ENCODE measurements around the gene EPB41. TPM values are rescaled to one million over a fixed set of nuclear protein-coding genes. Genes with fewer than 3 reads are reported as not detected.
"Not testable (repeated sequence)": the region's sequence is repeated elsewhere in the genome, so short reads cannot be mapped to it uniquely, and the experiment has no call there.

The EPB41 gene
- total RNA-seq = 36.2 and 41.2 TPM in 2 replicates

- DNase-seq = peak; percentile 90
Measured at GRCh38 chr1:28914228-28915030, at the start of gene EPB41. Gene EPB41, plus strand, starts transcription at chr1:28914569. Its CDS starts 72,869 bp downstream, at chr1:28987438.

- no peak for DNase-seq
Measured at GRCh38 chr1:28864695-28865094, 49.7 kb upstream of the EPB41 start.

- DNase-seq = no peak
Measured at GRCh38 chr1:28865997-28866650, 48.2 kb upstream of the EPB41 start.

GRCh38 chr1:28867850-28868249, 46.5 kb upstream of the EPB41 start:
- DNase-seq = no peak

- no peak for DNase-seq
Measured at GRCh38 chr1:28869952-28870351, 44.4 kb upstream of the EPB41 start.

GRCh38 chr1:28871631-28872401, 42.6 kb upstream of the EPB41 start:
- no peak for DNase-seq

- DNase-seq = not testable (repeated sequence)
Measured at GRCh38 chr1:28875134-28875533, 39.2 kb upstream of the EPB41 start.

GRCh38 chr1:28877132-28877781, 37.1 kb upstream of the EPB41 start:
- DNase-seq = peak; percentile 84

- no peak for DNase-seq
Measured at GRCh38 chr1:28878796-28879195, 35.6 kb upstream of the EPB41 start.

GRCh38 chr1:28882009-28882628, 32.2 kb upstream of the EPB41 start:
- DNase-seq = peak; percentile 90

- peak; percentile 25 for DNase-seq
Measured at GRCh38 chr1:28883242-28883616, 31.1 kb upstream of the EPB41 start.

GRCh38 chr1:28885472-28885877, 28.9 kb upstream of the EPB41 start:
- DNase-seq = no peak

- DNase-seq = no peak
Measured at GRCh38 chr1:28885977-28886730, 28.2 kb upstream of the EPB41 start.

- peak; percentile 86 for DNase-seq
Measured at GRCh38 chr1:28886731-28887418, 27.5 kb upstream of the EPB41 start.

- peak; percentile 28 for DNase-seq
Measured at GRCh38 chr1:28887419-28887834, 26.9 kb upstream of the EPB41 start.

GRCh38 chr1:28887835-28888682, 26.3 kb upstream of the EPB41 start:
- DNase-seq = no peak

GRCh38 chr1:28888915-28889314, 25.5 kb upstream of the EPB41 start:
- no peak for DNase-seq

GRCh38 chr1:28889357-28889756, 25.0 kb upstream of the EPB41 start:
- DNase-seq = no peak

- no peak for DNase-seq
Measured at GRCh38 chr1:28890435-28890834, 23.9 kb upstream of the EPB41 start.

GRCh38 chr1:28890836-28891235, 23.5 kb upstream of the EPB41 start:
- no peak for DNase-seq
